CD4-positive, alpha-beta memory T cell (primary cell): ENCODE measurements around the gene CDC42BPB. TPM values are rescaled to one million over a fixed set of nuclear protein-coding genes. Genes with fewer than 3 reads are reported as not detected.
A peak's percentile ranks its signal among the peaks of the same experiment; 100 is the strongest.
"Not testable (repeated sequence)": the region's sequence is repeated elsewhere in the genome, so short reads cannot be mapped to it uniquely, and the experiment has no call there.

ENCODE experiments used
- CTCF ChIA-PET: fragments of 350-600 bp; sonication (Branson Sonifier 250); formaldehyde crosslinking; loops from one replicate; lab custom pipeline; 2021; ENCODE audit warnings: inconsistent platforms; ENCODE audit not compliant: partially characterized antibody; lab: Charles Lee
- POLR2A ChIA-PET: fragments of 350-600 bp; sonication (Branson Sonifier 250); formaldehyde crosslinking; loops from one replicate; lab custom pipeline; 2021; ENCODE audit not compliant: partially characterized antibody; lab: Charles Lee
- DNase-seq, 5 donors: peaks; one replicate each; pipeline versions ENCODE4 v3.0.0 to v3.0.0-alpha.2; 2020 to 2022; ENCODE audit warnings: mixed read lengths in 1 of 5
- H3K27ac ChIP-seq: one replicate; pipeline ENCODE4 v1.7.0; 2013; ENCODE audit warnings: low read depth, low read length
- H3K27me3 ChIP-seq: 2 replicates; pipeline ENCODE4 v1.7.0; 2013; ENCODE audit warnings: mild to moderate bottlenecking, low read length, moderate library complexity; ENCODE audit not compliant: insufficient read depth
- H3K36me3 ChIP-seq: 2 replicates; pipeline ENCODE4 v1.7.0; 2013; ENCODE audit warnings: mild to moderate bottlenecking, low read length, moderate library complexity; ENCODE audit not compliant: insufficient read depth
- H3K4me1 ChIP-seq: 2 replicates; pipeline ENCODE4 v1.7.0; 2013; ENCODE audit warnings: mild to moderate bottlenecking, low read length, moderate library complexity; ENCODE audit not compliant: insufficient read depth
- H3K4me3 ChIP-seq, 2 donors: one replicate each; pipeline ENCODE4 v1.7.0; 2013; ENCODE audit warnings: low read length in 2 of 2, mild to moderate bottlenecking in 1 of 2
- H3K9me3 ChIP-seq, 2 donors: one replicate each; pipeline ENCODE4 v1.7.0; 2013; ENCODE audit warnings: low read length in 2 of 2, control low read depth in 1 of 2; ENCODE audit not compliant: control insufficient read depth in 1 of 2
- H3K27ac Mint-ChIP-seq, 7 donors: one replicate each; pipeline ENCODE4 v1.8.0; 2020 to 2021; ENCODE audit warnings: mixed read lengths in 7 of 7, mild to moderate bottlenecking in 6 of 7, inconsistent platforms in 3 of 7, moderate library complexity in 3 of 7
- H3K27me3 Mint-ChIP-seq, 2 donors: one replicate each; pipeline ENCODE4 v1.8.0; 2020 to 2021; ENCODE audit warnings: mixed read lengths in 2 of 2
- H3K36me3 Mint-ChIP-seq, 2 donors: one replicate each; pipeline ENCODE4 v1.8.0; 2020 to 2021; ENCODE audit warnings: mixed read lengths in 2 of 2, inconsistent platforms in 1 of 2, mild to moderate bottlenecking in 1 of 2
- H3K4me1 Mint-ChIP-seq, 4 donors: one replicate each; pipeline ENCODE4 v1.8.0; 2020 to 2021; ENCODE audit warnings: mixed read lengths in 4 of 4, mild to moderate bottlenecking in 1 of 4
- H3K4me3 Mint-ChIP-seq, 8 donors: one replicate each; pipeline ENCODE4 v1.8.0; 2020 to 2021; ENCODE audit warnings: mixed read lengths in 8 of 8, mild to moderate bottlenecking in 7 of 8, moderate library complexity in 6 of 8, inconsistent platforms in 3 of 8
- H3K9me3 Mint-ChIP-seq, 8 donors: one replicate each; pipeline ENCODE4 v1.8.0; 2020 to 2021; ENCODE audit warnings: mixed read lengths in 8 of 8, mild to moderate bottlenecking in 5 of 8, inconsistent platforms in 3 of 8, moderate library complexity in 1 of 8
- intact Hi-C: fragments of 100-400 bp; cut with micrococcal nuclease; formaldehyde crosslinking; loops from one replicate; pipeline ENCODE4 v1.15.1; 2023
- polyA plus RNA-seq, 2 donors: library from polyadenylated mRNA; unstranded; fragments of 300-500 nt; fragmentation: Illumina TruSeq; gene quantifications; one replicate each; pipeline ENCODE4 v1.2.3, GENCODE V29; 2021
- total RNA-seq, 2 experiments: library from RNA; stranded (reverse); gene quantifications; one replicate each; pipeline ENCODE4 v1.2.3, GENCODE V29; 2021

The CDC42BPB gene
- total and polyA plus RNA-seq, 4 experiments from 2014 or later, result 0.02 to 8.4 (median 4.1) TPM

- Mint-ChIP-seq H3K4me1 (peaks cover 6 to 11% (median 7%) of the 10 kb centered on the region in 4 donors), H3K27ac (no peak overlapping the region), H3K9me3 (peaks cover 0 to 2% (median 0%) of the 10 kb centered on the region in 8 donors), H3K27me3 (peaks cover 1 to 7% of the 10 kb centered on the region in 2 donors), H3K36me3 (no peaks in the 10 kb centered on the region), H3K4me3 (peak overlapping the region in 1 of 8 donors; percentile 54)
- DNase-seq, result no peak
- POLR2A ChIA-PET, result no interaction called here
- no peaks in the 10 kb centered on the region for H3K27me3 ChIP-seq
- no peak overlapping the region for H3K27ac ChIP-seq
- CTCF ChIA-PET, result no interaction called here
- H3K4me3 ChIP-seq, result no peak overlapping the region
- no peaks in the 10 kb centered on the region for H3K9me3 ChIP-seq
- H3K4me1 ChIP-seq, result no peaks in the 10 kb centered on the region
- intact Hi-C loops, result loop anchor here (10.0 kb wide), 1 partner anchor 278 kb away; the partner anchor contains the start of gene TRAF3
- no peaks in the 10 kb centered on the region for H3K36me3 ChIP-seq
These were observed 4.9 kb downstream of the CDC42BPB start for GRCh38 chr14:103052407-103052806.

- Histone ChIP-seq H3K27ac (no peak overlapping the region), H3K4me3 (no peak overlapping the region), H3K36me3 (no peaks in the 10 kb centered on the region), H3K27me3 (no peaks in the 10 kb centered on the region), H3K9me3 (no peaks in the 10 kb centered on the region), H3K4me1 (no peaks in the 10 kb centered on the region)
- ChIA-PET CTCF (interaction anchor here (1.0 kb wide), 1 partner anchor 54 kb away, joined by 3 read pairs; no protein-coding TSS in a partner anchor), POLR2A (no interaction called here)
- Mint-ChIP-seq H3K4me1 (peaks cover 4 to 6% (median 5%) of the 10 kb centered on the region in 4 donors), H3K36me3 (no peaks in the 10 kb centered on the region), H3K27me3 (peaks cover 0 to 7% of the 10 kb centered on the region in 2 donors), H3K4me3 (no peak overlapping the region), H3K27ac (no peak overlapping the region), H3K9me3 (peaks cover 0 to 2% (median 0%) of the 10 kb centered on the region in 8 donors)
- intact Hi-C loops, result loop anchor here (10.0 kb wide), 1 partner anchor 276 kb away; the partner anchor contains the start of gene TRAF3
- DNase-seq, result no peak
These were observed 6.4 kb downstream of the CDC42BPB start for GRCh38 chr14:103050935-103051334.

- H3K9me3 ChIP-seq, H3K27ac ChIP-seq, POLR2A ChIA-PET, H3K36me3 Mint-ChIP-seq, intact Hi-C loops, H3K4me1 ChIP-seq, H3K27me3 ChIP-seq, H3K4me3 ChIP-seq, H3K4me3 Mint-ChIP-seq, DNase-seq, H3K27ac Mint-ChIP-seq, H3K9me3 Mint-ChIP-seq, H3K36me3 ChIP-seq, H3K4me1 Mint-ChIP-seq, CTCF ChIA-PET: not testable (repeated sequence)
- peaks cover 6 to 11% of the 10 kb centered on the region in 2 donors for H3K27me3 Mint-ChIP-seq
These were observed 9.9 kb downstream of the CDC42BPB start for GRCh38 chr14:103047453-103047852.

GRCh38 chr14:103045371-103045869 is 11.9 kb downstream of the CDC42BPB start:
- intact Hi-C loops, result no loop called here
- Histone ChIP-seq H3K4me1 (no peaks in the 10 kb centered on the region), H3K27me3 (no peaks in the 10 kb centered on the region), H3K4me3 (no peak overlapping the region), H3K36me3 (no peaks in the 10 kb centered on the region), H3K9me3 (no peaks in the 10 kb centered on the region), H3K27ac (no peak overlapping the region)
- ChIA-PET CTCF (no interaction called here), POLR2A (no interaction called here)
- peaks cover 0 to 9% (median 5%) of the 10 kb centered on the region in 8 donors for H3K9me3 Mint-ChIP-seq
- peak overlapping the region in 2 of 7 donors; percentile 28 to 48 for H3K27ac Mint-ChIP-seq
- peaks cover 3 to 10% of the 10 kb centered on the region in 2 donors for H3K36me3 Mint-ChIP-seq
- DNase-seq, result no peak
- H3K4me1 Mint-ChIP-seq, result peaks cover 4 to 9% (median 8%) of the 10 kb centered on the region in 4 donors
- H3K4me3 Mint-ChIP-seq, result peak overlapping the region in 1 of 8 donors; percentile 13
- H3K27me3 Mint-ChIP-seq, result peaks cover 6 to 11% of the 10 kb centered on the region in 2 donors

- H3K36me3 ChIP-seq, result no peaks in the 10 kb centered on the region
- intact Hi-C loops, result no loop called here
- no peak overlapping the region for H3K27ac Mint-ChIP-seq
- H3K27me3 Mint-ChIP-seq, result peaks cover 6 to 11% of the 10 kb centered on the region in 2 donors
- CTCF ChIA-PET, result interaction anchor here (0.7 to 1.6 kb wide), 2 partner anchors 270 to 348 kb away, joined by 3 to 4 read pairs; no protein-coding TSS in a partner anchor
- peaks cover 0 to 9% (median 5%) of the 10 kb centered on the region in 8 donors for H3K9me3 Mint-ChIP-seq
- H3K4me1 Mint-ChIP-seq, result peaks cover 5 to 12% (median 8%) of the 10 kb centered on the region in 4 donors
- H3K9me3 ChIP-seq, result no peaks in the 10 kb centered on the region
- no peak for DNase-seq
- no peak overlapping the region for H3K27ac ChIP-seq
- no peak overlapping the region for H3K4me3 Mint-ChIP-seq
- peaks cover 3 to 10% of the 10 kb centered on the region in 2 donors for H3K36me3 Mint-ChIP-seq
- H3K27me3 ChIP-seq, result no peaks in the 10 kb centered on the region
- no peak overlapping the region for H3K4me3 ChIP-seq
- POLR2A ChIA-PET, result no interaction called here
- H3K4me1 ChIP-seq, result no peaks in the 10 kb centered on the region
These were observed 13.9 kb downstream of the CDC42BPB start for GRCh38 chr14:103043257-103044015.

GRCh38 chr14:103041464-103041863 is 15.9 kb downstream of the CDC42BPB start:
- Mint-ChIP-seq H3K9me3 (peaks cover 0 to 9% (median 5%) of the 10 kb centered on the region in 8 donors), H3K36me3 (peaks cover 3 to 10% of the 10 kb centered on the region in 2 donors), H3K4me1 (peaks cover 5 to 12% (median 8%) of the 10 kb centered on the region in 4 donors), H3K27me3 (peaks cover 6 to 11% of the 10 kb centered on the region in 2 donors), H3K27ac (no peak overlapping the region), H3K4me3 (no peak overlapping the region)
- H3K9me3 ChIP-seq, result no peaks in the 10 kb centered on the region
- no peak overlapping the region for H3K4me3 ChIP-seq
- intact Hi-C loops, result no loop called here
- CTCF ChIA-PET, result no interaction called here
- POLR2A ChIA-PET, result no interaction called here
- H3K27me3 ChIP-seq, result no peaks in the 10 kb centered on the region
- no peak for DNase-seq
- H3K4me1 ChIP-seq, result no peaks in the 10 kb centered on the region
- no peak overlapping the region for H3K27ac ChIP-seq
- no peaks in the 10 kb centered on the region for H3K36me3 ChIP-seq

- POLR2A ChIA-PET, result no interaction called here
- CTCF ChIA-PET, result no interaction called here
- no peaks in the 10 kb centered on the region for H3K4me1 ChIP-seq
- no peaks in the 10 kb centered on the region for H3K9me3 Mint-ChIP-seq
- DNase-seq, result no peak
- H3K4me1 Mint-ChIP-seq, result peaks cover 0 to 4% (median 1%) of the 10 kb centered on the region in 4 donors
- H3K27me3 Mint-ChIP-seq, result no peaks in the 10 kb centered on the region
- no peaks in the 10 kb centered on the region for H3K9me3 ChIP-seq
- H3K36me3 ChIP-seq, result no peaks in the 10 kb centered on the region
- H3K27me3 ChIP-seq, result no peaks in the 10 kb centered on the region
- no peak overlapping the region for H3K27ac ChIP-seq
- H3K27ac Mint-ChIP-seq, result no peak overlapping the region
- H3K4me3 Mint-ChIP-seq, result no peak overlapping the region
- H3K4me3 ChIP-seq, result no peak overlapping the region
- no peaks in the 10 kb centered on the region for H3K36me3 Mint-ChIP-seq
- intact Hi-C loops, result no loop called here
These were observed 23.7 kb downstream of the CDC42BPB start for GRCh38 chr14:103033681-103034096.
